ENCODE measurements around the gene ADORA2B. TPM values are rescaled to one million over a fixed set of nuclear protein-coding genes. Genes with fewer than 3 reads are reported as not detected.

ADORA2B gene
- total RNA-seq, 4 donors from 2014 or later: 0.40 to 2.0 (median 1.2) TPM; not detected in 1

DNA sequence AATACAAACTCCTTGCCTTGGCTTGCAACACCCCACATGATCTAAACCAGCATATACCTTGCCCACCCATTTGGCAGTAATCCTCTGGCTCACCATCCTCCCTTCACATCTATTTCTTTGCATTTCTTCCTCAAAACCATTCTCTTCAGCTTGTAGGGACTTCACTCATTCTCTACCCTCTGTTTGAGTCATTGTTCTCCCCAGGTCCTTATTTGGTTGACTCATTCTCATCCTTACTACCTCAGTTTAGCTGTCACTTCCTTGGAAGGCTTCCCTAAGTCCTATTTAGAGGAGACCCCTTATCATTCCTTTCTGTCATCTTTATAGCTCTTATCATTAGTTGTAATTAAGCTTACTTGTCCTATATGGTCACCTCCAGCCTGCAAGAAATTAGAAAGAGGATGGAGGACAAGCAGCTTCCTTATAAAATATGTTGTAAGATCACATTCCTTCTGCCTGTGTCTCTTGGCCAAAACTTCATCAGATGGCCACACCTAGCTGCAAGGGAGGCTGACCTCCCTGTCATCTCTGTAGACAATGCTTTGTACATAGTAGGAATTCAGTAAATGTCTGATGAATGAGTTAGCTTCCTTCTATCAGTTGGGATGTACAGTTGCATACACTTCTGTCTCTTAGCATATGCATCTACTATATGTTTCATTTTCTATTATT, 56.4 kb downstream of the ADORA2B start:
- no peak for ATAC-seq
- H3K27me3 ChIP-seq: no peaks in the 10 kb centered on the region
- peaks cover 0 to 60% of the 10 kb centered on the region in 2 donors for H3K36me3 ChIP-seq
- peaks cover 0 to 4% (median 0%) of the 10 kb centered on the region in 3 donors for H3K9me3 ChIP-seq
- H3K4me3 ChIP-seq: peak overlapping the region in 1 of 2 donors; percentile 71
- H3K4me1 ChIP-seq: peaks cover 3 to 33% (median 8%) of the 10 kb centered on the region in 3 donors
- TF ChIP-seq EP300 (IDR thresholded peaks at IDR 0.05) (no peak), POLR2AphosphoS5 (IDR thresholded peaks at IDR 0.05) (no peak), POLR2A (IDR thresholded peaks at IDR 0.05) (no peak)
- TF ChIP-seq, protein P1, sequence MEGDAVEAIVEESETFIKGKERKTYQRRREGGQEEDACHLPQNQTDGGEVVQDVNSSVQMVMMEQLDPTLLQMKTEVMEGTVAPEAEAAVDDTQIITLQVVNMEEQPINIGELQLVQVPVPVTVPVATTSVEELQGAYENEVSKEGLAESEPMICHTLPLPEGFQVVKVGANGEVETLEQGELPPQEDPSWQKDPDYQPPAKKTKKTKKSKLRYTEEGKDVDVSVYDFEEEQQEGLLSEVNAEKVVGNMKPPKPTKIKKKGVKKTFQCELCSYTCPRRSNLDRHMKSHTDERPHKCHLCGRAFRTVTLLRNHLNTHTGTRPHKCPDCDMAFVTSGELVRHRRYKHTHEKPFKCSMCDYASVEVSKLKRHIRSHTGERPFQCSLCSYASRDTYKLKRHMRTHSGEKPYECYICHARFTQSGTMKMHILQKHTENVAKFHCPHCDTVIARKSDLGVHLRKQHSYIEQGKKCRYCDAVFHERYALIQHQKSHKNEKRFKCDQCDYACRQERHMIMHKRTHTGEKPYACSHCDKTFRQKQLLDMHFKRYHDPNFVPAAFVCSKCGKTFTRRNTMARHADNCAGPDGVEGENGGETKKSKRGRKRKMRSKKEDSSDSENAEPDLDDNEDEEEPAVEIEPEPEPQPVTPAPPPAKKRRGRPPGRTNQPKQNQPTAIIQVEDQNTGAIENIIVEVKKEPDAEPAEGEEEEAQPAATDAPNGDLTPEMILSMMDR (IDR thresholded peaks at IDR 0.05): no peak
- peak overlapping the region in 1 of 4 donors; percentile 98 for H3K27ac ChIP-seq

DNA sequence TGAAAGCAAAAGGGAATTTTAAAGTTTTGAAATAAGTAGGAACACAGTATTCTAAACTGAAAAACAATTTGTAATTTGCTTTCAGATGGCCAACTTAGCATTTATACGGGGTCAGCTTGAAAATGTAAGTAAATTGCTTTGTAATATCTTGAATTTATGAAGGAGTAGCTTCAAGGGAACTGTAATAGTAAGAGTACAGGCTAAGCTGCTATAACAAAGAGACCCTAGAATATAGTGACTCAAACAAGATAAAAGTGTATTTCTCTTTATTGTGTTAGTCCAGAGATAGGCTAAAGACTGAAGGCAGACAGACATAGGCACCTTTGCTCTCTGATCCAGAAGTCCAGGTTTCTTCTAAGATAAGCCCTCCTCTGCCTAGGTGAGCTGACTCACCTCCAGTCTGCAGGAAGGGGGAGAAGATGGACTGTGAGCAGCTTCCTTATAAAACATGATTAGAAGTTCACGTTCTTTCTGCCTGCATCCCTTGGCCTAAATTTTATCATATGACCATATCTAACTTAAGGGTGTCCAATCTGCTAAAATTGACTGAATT, 57.9 kb downstream of the ADORA2B start:
- ATAC-seq: no peak
- WGBS, 2 donors (ENCODE audit: low coverage in 1 of 2): 91 to 100% methylated on average over 1 to 2 of the region's 2 CpGs
- Histone ChIP-seq H3K9me3 (peaks cover 0 to 4% (median 0%) of the 10 kb centered on the region in 3 donors), H3K4me1 (peaks cover 3 to 30% (median 8%) of the 10 kb centered on the region in 3 donors), H3K27me3 (no peaks in the 10 kb centered on the region), H3K4me3 (no peak overlapping the region), H3K27ac (no peak overlapping the region), H3K36me3 (peaks cover 0 to 67% of the 10 kb centered on the region in 2 donors)
- TF ChIP-seq POLR2A (IDR thresholded peaks at IDR 0.05): no peak
- no peak for TF ChIP-seq EP300 (IDR thresholded peaks at IDR 0.05)
- TF ChIP-seq POLR2AphosphoS5 (IDR thresholded peaks at IDR 0.05): no peak
- TF ChIP-seq, protein P1 (IDR thresholded peaks at IDR 0.05): no peak

DNA sequence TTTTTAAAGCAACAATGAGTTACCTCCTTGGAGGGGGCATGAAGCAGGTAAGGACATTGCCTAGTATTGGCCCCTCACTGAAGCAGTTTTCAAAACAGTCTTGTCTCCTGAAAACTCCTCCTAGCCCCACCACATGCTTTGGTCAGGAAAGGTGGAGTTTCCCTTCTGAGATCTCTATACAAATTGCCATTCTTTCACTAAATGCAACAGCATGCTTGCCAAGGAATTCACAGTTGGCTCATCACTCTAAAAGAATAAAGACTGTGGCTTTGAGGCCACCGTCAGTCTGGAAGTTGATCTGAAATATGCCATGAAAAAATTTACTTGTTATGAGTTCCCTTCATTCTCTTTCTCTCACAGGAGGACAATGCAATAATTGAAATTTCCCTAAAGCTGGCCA, 58.9 kb downstream of the ADORA2B start:
- H3K9me3 ChIP-seq: peaks cover 0 to 4% (median 0%) of the 10 kb centered on the region in 3 donors
- TF ChIP-seq POLR2A (IDR thresholded peaks at IDR 0.05): no peak
- TF ChIP-seq, protein P1 (IDR thresholded peaks at IDR 0.05): no peak
- no peak for TF ChIP-seq POLR2AphosphoS5 (IDR thresholded peaks at IDR 0.05)
- no peak for TF ChIP-seq EP300 (IDR thresholded peaks at IDR 0.05)
- no peaks in the 10 kb centered on the region for H3K27me3 ChIP-seq
- H3K4me3 ChIP-seq: no peak overlapping the region
- peaks cover 0 to 78% of the 10 kb centered on the region in 2 donors for H3K36me3 ChIP-seq
- H3K27ac ChIP-seq: peak overlapping the region in 1 of 4 donors; percentile 4
- no peak for ATAC-seq
- peaks cover 3 to 19% (median 8%) of the 10 kb centered on the region in 3 donors for H3K4me1 ChIP-seq
- WGBS, 2 donors (ENCODE audit: low coverage in 1 of 2): 50% methylated on average over 1 of the region's 1 CpG; no CpG with 5 or more reads in 1 of the 2 donors

DNA sequence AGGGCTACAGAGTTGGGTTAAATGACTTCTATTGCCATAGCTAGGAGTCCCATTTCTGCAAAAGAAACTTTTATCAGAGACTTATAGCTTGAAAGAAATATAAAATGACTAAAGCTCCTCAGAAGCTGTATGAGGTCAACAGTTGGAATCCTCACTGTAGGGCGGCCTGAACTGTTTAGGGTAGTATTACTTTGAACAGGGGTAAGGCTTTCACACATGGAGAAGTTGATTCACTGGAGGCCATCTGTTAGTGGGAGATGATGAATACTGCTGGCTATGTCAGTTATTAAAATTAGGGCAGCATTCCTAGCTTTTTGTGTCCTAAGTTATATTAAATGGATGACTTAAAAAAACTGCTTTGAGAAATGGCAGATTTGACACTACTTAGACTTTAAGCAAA, 60.7 kb downstream of the ADORA2B start:
- 91% methylated on average over 1 of the region's 1 CpG; no CpG with 5 or more reads in 1 of the 2 donors for WGBS, 2 donors (ENCODE audit: low coverage in 1 of 2)
- H3K9me3 ChIP-seq: peaks cover 0 to 4% (median 0%) of the 10 kb centered on the region in 3 donors
- no peak for TF ChIP-seq EP300 (IDR thresholded peaks at IDR 0.05)
- TF ChIP-seq POLR2AphosphoS5 (IDR thresholded peaks at IDR 0.05): no peak
- no peak for ATAC-seq
- peaks cover 0 to 90% of the 10 kb centered on the region in 2 donors for H3K36me3 ChIP-seq
- H3K4me1 ChIP-seq: peaks cover 3 to 13% (median 7%) of the 10 kb centered on the region in 3 donors
- no peak overlapping the region for H3K27ac ChIP-seq
- H3K4me3 ChIP-seq: no peak overlapping the region
- H3K27me3 ChIP-seq: no peaks in the 10 kb centered on the region

DNA sequence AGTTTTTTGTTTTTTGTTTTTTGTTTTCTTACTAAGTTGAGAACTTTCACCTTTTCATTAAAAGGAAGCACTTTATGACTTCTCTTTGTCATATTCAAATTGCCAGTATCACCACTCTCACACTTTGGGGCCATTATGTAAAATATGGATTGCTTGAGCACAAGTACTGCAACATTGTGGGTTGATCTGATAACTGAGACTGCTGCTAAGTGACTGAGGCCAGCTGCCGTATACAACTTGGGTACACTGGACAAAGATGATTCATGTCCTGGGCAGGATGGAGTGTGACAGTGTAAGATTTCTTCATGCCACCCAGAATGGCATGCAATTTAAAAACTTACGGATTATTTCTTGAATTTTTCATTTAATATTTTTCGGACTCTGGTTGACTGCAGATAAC, 62.5 kb downstream of the ADORA2B start:
- 90 to 94% methylated on average over 3 of the region's 3 CpGs for WGBS, 2 donors (ENCODE audit: low coverage in 1 of 2)

More for the DNA sequence above, 62.5 kb downstream of the ADORA2B start:
- TF ChIP-seq, protein P1 (IDR thresholded peaks at IDR 0.05): no peak
- no peak for TF ChIP-seq POLR2A (IDR thresholded peaks at IDR 0.05)
- no peak for TF ChIP-seq POLR2AphosphoS5 (IDR thresholded peaks at IDR 0.05)
- TF ChIP-seq EP300 (IDR thresholded peaks at IDR 0.05): no peak
- Histone ChIP-seq H3K36me3 (peaks cover 0 to 85% of the 10 kb centered on the region in 2 donors), H3K4me1 (peaks cover 0 to 7% (median 0%) of the 10 kb centered on the region in 3 donors), H3K27ac (no peak overlapping the region), H3K4me3 (no peak overlapping the region), H3K9me3 (no peaks in the 10 kb centered on the region), H3K27me3 (no peaks in the 10 kb centered on the region)
- ATAC-seq: no peak
